CD14-positive monocyte (primary cell): ENCODE data around the gene SLC25A33. TPM values are rescaled to one million over a fixed set of nuclear protein-coding genes. Genes with fewer than 3 reads are reported as not detected.

Source experiments
- DNase-seq, 3 donors: peaks; one replicate each; pipeline ENCODE4 v3.0.0-alpha.2; 2011 to 2022
- H2AFZ ChIP-seq: 2 replicates; pipeline ENCODE4 v1.6.0; 2012; ENCODE audit warnings: mild to moderate bottlenecking, low read depth, low read length, inconsistent platforms; ENCODE audit not compliant: insufficient read depth, poor library complexity, severe bottlenecking
- H3K27ac ChIP-seq, 2 donors: 1 replicate in 1 of 2; 2 replicates in 1 of 2; pipeline ENCODE4 v1.5.1; 2012 to 2013; ENCODE audit warnings: low read length in 2 of 2, control low read depth in 1 of 2, inconsistent platforms in 1 of 2, low read depth in 1 of 2, mild to moderate bottlenecking in 1 of 2
- H3K27me3 ChIP-seq, 2 donors: one replicate each; pipeline versions ENCODE4 v1.6.0 to v1.6.1; 2011 to 2013; ENCODE audit warnings: low read length in 2 of 2; ENCODE audit not compliant: control insufficient read depth in 2 of 2, insufficient read depth in 2 of 2
- H3K36me3 ChIP-seq, 2 donors: replicated peaks in 1 of 2; 1 replicate in 1 of 2; 2 replicates in 1 of 2; pipeline versions ENCODE4 v1.5.1 to v1.6.1; 2012 to 2013; ENCODE audit warnings: low read length in 2 of 2, control low read depth in 1 of 2, inconsistent platforms in 1 of 2, mild to moderate bottlenecking in 1 of 2; ENCODE audit not compliant: insufficient read depth in 2 of 2, control insufficient read depth in 1 of 2
- H3K4me1 ChIP-seq, 2 donors: 1 replicate in 1 of 2; 2 replicates in 1 of 2; pipeline versions ENCODE4 v1.5.1 to v1.6.1; 2012 to 2013; ENCODE audit warnings: low read length in 2 of 2, control low read depth in 1 of 2, inconsistent platforms in 1 of 2, mild to moderate bottlenecking in 1 of 2, moderate library complexity in 1 of 2; ENCODE audit not compliant: insufficient read depth in 2 of 2, control insufficient read depth in 1 of 2
- H3K4me2 ChIP-seq: replicated peaks from 2 replicates; pipeline ENCODE3; 2012; ENCODE audit warnings: low read length, moderate library complexity, mild to moderate bottlenecking; ENCODE audit not compliant: poor library complexity, severe bottlenecking; ENCODE audit errors: extremely low read depth
- H3K4me3 ChIP-seq, 3 experiments: fragments of 200-600 bp in 1 of 3; sonication (generic) in 1 of 3; replicated peaks in 1 of 3; 1 replicate in 2 of 3; 2 replicates in 1 of 3; pipeline ENCODE4 v1.5.1; 2011 to 2013; ENCODE audit warnings: low read length in 3 of 3, mild to moderate bottlenecking in 3 of 3, control low read depth in 2 of 3, low read depth in 2 of 3, inconsistent platforms in 1 of 3, moderate library complexity in 1 of 3
- H3K79me2 ChIP-seq: 2 replicates; pipeline ENCODE4 v1.6.0; 2012; ENCODE audit warnings: mild to moderate bottlenecking, control low read depth, inconsistent platforms, low read length, moderate library complexity; ENCODE audit not compliant: insufficient read depth
- H3K9ac ChIP-seq: 2 replicates; pipeline ENCODE4 v1.6.0; 2017; ENCODE audit warnings: low read length, mild to moderate bottlenecking; ENCODE audit not compliant: insufficient read depth, poor library complexity, severe bottlenecking
- H3K9me3 ChIP-seq, 2 donors: replicated peaks in 1 of 2; 1 replicate in 1 of 2; 2 replicates in 1 of 2; pipeline versions ENCODE4 v1.5.1 to v1.6.1; 2012 to 2013; ENCODE audit warnings: low read length in 2 of 2, control low read depth in 1 of 2; ENCODE audit not compliant: control insufficient read depth in 1 of 2, insufficient read depth in 1 of 2
- H4K20me1 ChIP-seq: 2 replicates; pipeline ENCODE4 v1.6.0; 2012; ENCODE audit warnings: mild to moderate bottlenecking, low read length, control low read depth, moderate library complexity; ENCODE audit not compliant: insufficient read depth
- H3K27ac Mint-ChIP-seq, 7 donors: one replicate each; pipeline ENCODE4 v1.8.0; 2020; ENCODE audit warnings: mild to moderate bottlenecking in 7 of 7, mixed read lengths in 7 of 7, moderate library complexity in 6 of 7, inconsistent platforms in 2 of 7
- H3K27me3 Mint-ChIP-seq, 3 donors: one replicate each; pipeline ENCODE4 v1.8.0; 2021 to 2022; ENCODE audit warnings: low read depth in 3 of 3, mild to moderate bottlenecking in 3 of 3, mixed read lengths in 3 of 3, moderate library complexity in 3 of 3, inconsistent platforms in 1 of 3
- H3K36me3 Mint-ChIP-seq, 2 donors: one replicate each; pipeline ENCODE4 v1.8.0; 2020; ENCODE audit warnings: mixed read lengths in 2 of 2, inconsistent platforms in 1 of 2, mild to moderate bottlenecking in 1 of 2
- H3K4me1 Mint-ChIP-seq: one replicate; pipeline ENCODE4 v1.8.0; 2020; ENCODE audit warnings: mild to moderate bottlenecking, mixed read lengths
- H3K4me3 Mint-ChIP-seq, 2 donors: one replicate each; pipeline ENCODE4 v1.8.0; 2020; ENCODE audit warnings: mild to moderate bottlenecking in 2 of 2, mixed read lengths in 2 of 2, moderate library complexity in 1 of 2
- H3K9me3 Mint-ChIP-seq, 7 donors: one replicate each; pipeline ENCODE4 v1.8.0; 2020 to 2022; ENCODE audit warnings: mixed read lengths in 7 of 7, mild to moderate bottlenecking in 6 of 7, moderate library complexity in 6 of 7, inconsistent platforms in 2 of 7
- WGBS: methylation state at CpG from one replicate; pipeline ENCODE4 v1.1.5; 2013; ENCODE audit warnings: missing lambda C conversion rate; ENCODE audit not compliant: insufficient coverage; 5-methylcytosine and 5-hydroxymethylcytosine counted together
- intact Hi-C, 2 donors: fragments of 100-400 bp; cut with micrococcal nuclease; formaldehyde crosslinking; loops; one replicate each; pipeline versions ENCODE4 v1.15.0 to v1.15.1; 2023
- polyA plus RNA-seq, 3 donors: library from polyadenylated mRNA; depleted of rRNA in 1 of 3; unstranded in 2 of 3; stranded (reverse) in 1 of 3; fragments of 300-500 nt in 2 of 3; fragments of >200 nt in 1 of 3; fragmentation: Illumina TruSeq in 2 of 3; gene quantifications; 1 replicate in 2 of 3; 2 replicates in 1 of 3; pipeline ENCODE4 v1.2.3, GENCODE V29; 2012 to 2021
- TF ChIP-seq, protein P1 (sequence below): fragments of 200-600 bp; IDR thresholded peaks from one replicate; pipeline ENCODE4 v1.8.0; 2022; ENCODE audit warnings: antibody characterized with exemption, mild to moderate bottlenecking

Gene SLC25A33
- polyA plus RNA-seq, 3 donors, result 2.3 to 6.4 (median 4.4) TPM

GRCh38 chr1:9580942-9581341 is 41.7 kb downstream of the SLC25A33 start:
- H3K36me3 Mint-ChIP-seq, result peaks cover 57 to 74% of the 10 kb centered on the region in 2 donors
- H3K4me1 ChIP-seq, result no peaks in the 10 kb centered on the region
- intact Hi-C loops, result no loop called here
- no peaks in the 10 kb centered on the region for H3K79me2 ChIP-seq
- no peaks in the 10 kb centered on the region for H3K9me3 Mint-ChIP-seq
- peak overlapping the region in 2 of 7 donors; percentile 20 to 71 for H3K27ac Mint-ChIP-seq
- H4K20me1 ChIP-seq, result no peaks in the 10 kb centered on the region
- H3K9me3 ChIP-seq, result no peaks in the 10 kb centered on the region
- peaks cover 0 to 2% (median 0%) of the 10 kb centered on the region in 3 donors for H3K27me3 Mint-ChIP-seq
- no peak overlapping the region for H3K4me3 Mint-ChIP-seq
- H3K4me2 ChIP-seq, result no peak overlapping the region
- DNase-seq, result no peak
- H3K36me3 ChIP-seq, result peaks cover 36 to 66% of the 10 kb centered on the region in 2 donors
- H3K4me1 Mint-ChIP-seq, result no peaks in the 10 kb centered on the region
- H3K27ac ChIP-seq, result no peak overlapping the region
- no peak overlapping the region for H3K9ac ChIP-seq
- H3K27me3 ChIP-seq, result no peaks in the 10 kb centered on the region
- no peak overlapping the region for H2AFZ ChIP-seq
- H3K4me3 ChIP-seq, result no peak overlapping the region
- TF ChIP-seq, protein P1, sequence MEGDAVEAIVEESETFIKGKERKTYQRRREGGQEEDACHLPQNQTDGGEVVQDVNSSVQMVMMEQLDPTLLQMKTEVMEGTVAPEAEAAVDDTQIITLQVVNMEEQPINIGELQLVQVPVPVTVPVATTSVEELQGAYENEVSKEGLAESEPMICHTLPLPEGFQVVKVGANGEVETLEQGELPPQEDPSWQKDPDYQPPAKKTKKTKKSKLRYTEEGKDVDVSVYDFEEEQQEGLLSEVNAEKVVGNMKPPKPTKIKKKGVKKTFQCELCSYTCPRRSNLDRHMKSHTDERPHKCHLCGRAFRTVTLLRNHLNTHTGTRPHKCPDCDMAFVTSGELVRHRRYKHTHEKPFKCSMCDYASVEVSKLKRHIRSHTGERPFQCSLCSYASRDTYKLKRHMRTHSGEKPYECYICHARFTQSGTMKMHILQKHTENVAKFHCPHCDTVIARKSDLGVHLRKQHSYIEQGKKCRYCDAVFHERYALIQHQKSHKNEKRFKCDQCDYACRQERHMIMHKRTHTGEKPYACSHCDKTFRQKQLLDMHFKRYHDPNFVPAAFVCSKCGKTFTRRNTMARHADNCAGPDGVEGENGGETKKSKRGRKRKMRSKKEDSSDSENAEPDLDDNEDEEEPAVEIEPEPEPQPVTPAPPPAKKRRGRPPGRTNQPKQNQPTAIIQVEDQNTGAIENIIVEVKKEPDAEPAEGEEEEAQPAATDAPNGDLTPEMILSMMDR, result no peak
- 100% methylated on average over 1 of the region's 2 CpGs for WGBS

- Histone ChIP-seq H3K4me1 (peaks cover 22 to 27% of the 10 kb centered on the region in 2 donors), H3K9ac (no peak overlapping the region), H3K36me3 (peaks cover 12 to 21% of the 10 kb centered on the region in 2 donors), H4K20me1 (peaks cover 11% of the 10 kb centered on the region), H3K4me3 (no peak overlapping the region), H3K4me2 (no peak overlapping the region), H2AFZ (no peak overlapping the region), H3K27me3 (peaks cover 0 to 4% of the 10 kb centered on the region in 2 donors), H3K27ac (no peak overlapping the region), H3K79me2 (peaks cover 15% of the 10 kb centered on the region), H3K9me3 (no peaks in the 10 kb centered on the region)
- intact Hi-C loops, result no loop called here
- DNase-seq, result no peak
- H3K9me3 Mint-ChIP-seq, result no peaks in the 10 kb centered on the region
- peaks cover 5% of the 10 kb centered on the region in 3 donors for H3K27me3 Mint-ChIP-seq
- H3K27ac Mint-ChIP-seq, result no peak overlapping the region
- H3K4me1 Mint-ChIP-seq, result peaks cover 28% of the 10 kb centered on the region
- TF ChIP-seq, protein P1, result no peak
- no peak overlapping the region for H3K4me3 Mint-ChIP-seq
- 83% methylated on average over 1 of the region's 3 CpGs for WGBS
- H3K36me3 Mint-ChIP-seq, result peaks cover 23 to 26% of the 10 kb centered on the region in 2 donors
Measured at GRCh38 chr1:9586147-9586766, 47.0 kb downstream of the SLC25A33 start.
